B cell (primary cell): ENCODE measurements around the gene HTT. TPM values are rescaled to one million over a fixed set of nuclear protein-coding genes. Genes with fewer than 3 reads are reported as not detected.

Experiments used
- ATAC-seq: fragments of 200-7000 bp; cut with Tn5 transposase; one replicate; pipeline ENCODE4 v1.10.0; 2021; ENCODE audit warnings: low read depth, mild to moderate bottlenecking, moderate number of reproducible peaks, moderate library complexity
- CTCF ChIA-PET: fragments of 350-600 bp; sonication (Branson Sonifier 250); formaldehyde crosslinking; loops from one replicate; lab custom pipeline; 2021; ENCODE audit warnings: antibody characterized with exemption, inconsistent platforms; lab: Charles Lee
- POLR2A ChIA-PET: fragments of 350-600 bp; sonication (Branson Sonifier 250); formaldehyde crosslinking; loops from one replicate; lab custom pipeline; 2021; ENCODE audit warnings: antibody characterized with exemption; lab: Charles Lee
- DNase-seq: peaks from one replicate; pipeline ENCODE4 v3.0.0; 2013
- H2AFZ ChIP-seq: 2 replicates; pipeline ENCODE4 v1.6.1; 2012; ENCODE audit warnings: mild to moderate bottlenecking, low read depth, low read length; ENCODE audit not compliant: insufficient read depth, poor library complexity, severe bottlenecking
- H3K27ac ChIP-seq, 2 donors: 1 replicate in 1 of 2; 2 replicates in 1 of 2; pipeline ENCODE4 v1.5.1; 2012 to 2013; ENCODE audit warnings: low read length in 2 of 2, mild to moderate bottlenecking in 2 of 2, moderate library complexity in 1 of 2
- H3K27me3 ChIP-seq, 4 experiments: fragments of 200-600 bp in 1 of 4; sonication (generic) in 1 of 4; replicated peaks in 1 of 4; 1 replicate in 2 of 4; 2 replicates in 2 of 4; pipeline versions ENCODE4 v1.6.1 to v1.7.0; 2013 to 2016; ENCODE audit warnings: low read length in 3 of 4, mild to moderate bottlenecking in 2 of 4, mixed read lengths in 1 of 4, moderate library complexity in 1 of 4; ENCODE audit not compliant: insufficient read depth in 4 of 4, control insufficient read depth in 3 of 4; ENCODE audit errors: control extremely low read depth in 1 of 4
- H3K36me3 ChIP-seq, 2 experiments: replicated peaks in 1 of 2; 1 replicate in 1 of 2; 2 replicates in 1 of 2; pipeline versions ENCODE4 v1.6.1 to v1.7.1; 2013; ENCODE audit warnings: low read length in 1 of 2; ENCODE audit not compliant: insufficient read depth in 2 of 2, control insufficient read depth in 1 of 2; ENCODE audit errors: control extremely low read depth in 1 of 2, extremely low read depth in 1 of 2
- H3K4me1 ChIP-seq, 2 donors: fragments of 200-600 bp in 1 of 2; sonication (generic) in 1 of 2; 1 replicate in 1 of 2; 2 replicates in 1 of 2; pipeline versions ENCODE4 v1.5.1 to v1.6.1; 2013 to 2017; ENCODE audit warnings: low read length in 2 of 2; ENCODE audit not compliant: control insufficient read depth in 2 of 2, insufficient read depth in 2 of 2
- H3K4me2 ChIP-seq: replicated peaks from 2 replicates; pipeline ENCODE3; 2012; ENCODE audit warnings: mild to moderate bottlenecking, low read depth, low read length; ENCODE audit not compliant: poor library complexity, severe bottlenecking
- H3K4me3 ChIP-seq, 5 experiments: fragments of 200-600 bp in 1 of 5; sonication (generic) in 1 of 5; 1 replicate in 3 of 5; 2 replicates in 2 of 5; pipeline versions ENCODE4 v1.5.1 to v1.7.0; 2011 to 2016; ENCODE audit warnings: low read length in 4 of 5, mild to moderate bottlenecking in 4 of 5, low read depth in 2 of 5, control low read depth in 1 of 5, moderate library complexity in 1 of 5; ENCODE audit not compliant: insufficient read depth in 1 of 5; ENCODE audit errors: control extremely low read depth in 1 of 5, extremely low read depth in 1 of 5
- H3K79me2 ChIP-seq: fragments of 200-600 bp; sonication (generic); one replicate; pipeline ENCODE4 v1.6.0; 2016; ENCODE audit warnings: low read length; ENCODE audit not compliant: control insufficient read depth, insufficient read depth
- H3K9ac ChIP-seq: fragments of 200-600 bp; sonication (generic); 2 replicates; pipeline ENCODE4 v1.6.1; 2017; ENCODE audit warnings: mild to moderate bottlenecking, low read length, moderate library complexity
- H3K9me3 ChIP-seq, 3 donors: one replicate each; pipeline versions ENCODE4 v1.6.1 to v1.7.1; 2013; ENCODE audit warnings: low read length in 2 of 3; ENCODE audit not compliant: control insufficient read depth in 2 of 3, insufficient read depth in 1 of 3; ENCODE audit errors: control extremely low read depth in 1 of 3
- H4K20me1 ChIP-seq: 2 replicates; pipeline ENCODE4 v1.6.0; 2012; ENCODE audit warnings: mild to moderate bottlenecking, low read length; ENCODE audit not compliant: insufficient read depth, control insufficient read depth, poor library complexity, severe bottlenecking
- H3K27ac Mint-ChIP-seq: one replicate; pipeline ENCODE4 v1.8.0; 2021; ENCODE audit warnings: mixed read lengths
- H3K27me3 Mint-ChIP-seq: one replicate; pipeline ENCODE4 v1.8.0; 2021; ENCODE audit warnings: mixed read lengths
- H3K4me1 Mint-ChIP-seq: one replicate; pipeline ENCODE4 v1.8.0; 2021; ENCODE audit warnings: mixed read lengths
- H3K4me3 Mint-ChIP-seq: one replicate; pipeline ENCODE4 v1.8.0; 2021; ENCODE audit warnings: mixed read lengths
- H3K9me3 Mint-ChIP-seq: one replicate; pipeline ENCODE4 v1.8.0; 2022; ENCODE audit warnings: mixed read lengths; ENCODE audit not compliant: insufficient read depth
- EZH2 ChIP-seq: IDR thresholded peaks from 2 replicates; pipeline ENCODE4 v1.6.1; 2012; ENCODE audit warnings: borderline replicate concordance, low read depth, mild to moderate bottlenecking, moderate library complexity, low read length; ENCODE audit not compliant: insufficient read depth, poor library complexity, severe bottlenecking
- WGBS: methylation state at CpG from one replicate; pipeline ENCODE4 v1.1.5; 2013; ENCODE audit warnings: missing lambda C conversion rate; ENCODE audit not compliant: insufficient coverage; 5-methylcytosine and 5-hydroxymethylcytosine counted together
- intact Hi-C: fragments of 100-400 bp; cut with micrococcal nuclease; formaldehyde crosslinking; loops from one replicate; pipeline ENCODE4 v1.10.0; 2022
- polyA plus RNA-seq: library from polyadenylated mRNA; depleted of rRNA; stranded (reverse); fragments of >200 nt; gene quantifications from 2 replicates; pipeline ENCODE4 v1.2.3, GENCODE V29; 2012
- total RNA-seq, 2 donors: library from RNA; stranded (reverse); fragments of 120-200 nt in 1 of 2; gene quantifications; 1 replicate in 1 of 2; 2 replicates in 1 of 2; pipeline versions ENCODE4 v1.2.3 to v1.2.4, GENCODE V29; 2013 to 2022
- TF ChIP-seq, protein P1 (sequence below): fragments of 200-600 bp; IDR thresholded peaks from one replicate; pipeline ENCODE4 v1.8.0; 2022; ENCODE audit warnings: antibody characterized with exemption, mild to moderate bottlenecking

Gene HTT
- total and polyA plus RNA-seq, 2 donors (not counting 1 experiment from before 2014, with no cell fraction given) = 52.8 to 195 TPM

- H4K20me1 ChIP-seq = no peaks in the 10 kb centered on the region
- no peak for TF ChIP-seq EZH2
- TF ChIP-seq, protein P1, sequence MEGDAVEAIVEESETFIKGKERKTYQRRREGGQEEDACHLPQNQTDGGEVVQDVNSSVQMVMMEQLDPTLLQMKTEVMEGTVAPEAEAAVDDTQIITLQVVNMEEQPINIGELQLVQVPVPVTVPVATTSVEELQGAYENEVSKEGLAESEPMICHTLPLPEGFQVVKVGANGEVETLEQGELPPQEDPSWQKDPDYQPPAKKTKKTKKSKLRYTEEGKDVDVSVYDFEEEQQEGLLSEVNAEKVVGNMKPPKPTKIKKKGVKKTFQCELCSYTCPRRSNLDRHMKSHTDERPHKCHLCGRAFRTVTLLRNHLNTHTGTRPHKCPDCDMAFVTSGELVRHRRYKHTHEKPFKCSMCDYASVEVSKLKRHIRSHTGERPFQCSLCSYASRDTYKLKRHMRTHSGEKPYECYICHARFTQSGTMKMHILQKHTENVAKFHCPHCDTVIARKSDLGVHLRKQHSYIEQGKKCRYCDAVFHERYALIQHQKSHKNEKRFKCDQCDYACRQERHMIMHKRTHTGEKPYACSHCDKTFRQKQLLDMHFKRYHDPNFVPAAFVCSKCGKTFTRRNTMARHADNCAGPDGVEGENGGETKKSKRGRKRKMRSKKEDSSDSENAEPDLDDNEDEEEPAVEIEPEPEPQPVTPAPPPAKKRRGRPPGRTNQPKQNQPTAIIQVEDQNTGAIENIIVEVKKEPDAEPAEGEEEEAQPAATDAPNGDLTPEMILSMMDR = no peak
- no peak overlapping the region for H3K9ac ChIP-seq
- no peak overlapping the region for H3K27ac Mint-ChIP-seq
- H3K4me2 ChIP-seq = no peak overlapping the region
- no peaks in the 10 kb centered on the region for H3K9me3 Mint-ChIP-seq
- no peaks in the 10 kb centered on the region for H3K79me2 ChIP-seq
- H2AFZ ChIP-seq = no peak overlapping the region
- no peaks in the 10 kb centered on the region for H3K27me3 ChIP-seq
- ChIA-PET POLR2A (no interaction called here), CTCF (interaction anchor here (2.4 kb wide), 1 partner anchor 9 kb away, joined by 5 read pairs; no protein-coding TSS in a partner anchor)
- no peaks in the 10 kb centered on the region for H3K9me3 ChIP-seq
- intact Hi-C loops = loop anchor here (10.0 kb wide), 1 partner anchor 244 kb away; the partner anchor contains the start of gene HGFAC
- no peak overlapping the region for H3K4me3 ChIP-seq
- peaks cover 16 to 18% of the 10 kb centered on the region in 2 donors for H3K4me1 ChIP-seq
- 98% methylated on average over 8 of the region's 8 CpGs for WGBS
- H3K4me3 Mint-ChIP-seq = no peak overlapping the region
- peaks cover 19% of the 10 kb centered on the region for H3K4me1 Mint-ChIP-seq
- no peaks in the 10 kb centered on the region for H3K27me3 Mint-ChIP-seq
- no peak overlapping the region for H3K27ac ChIP-seq
- DNase-seq (no peak), ATAC-seq (no peak)
- H3K36me3 ChIP-seq = peaks cover 0 to 52% of the 10 kb centered on the region in 2 experiments
Observed at GRCh38 chr4:3200423-3201090, 126.1 kb downstream of the HTT start.
